NOMO-1 (cell line): ENCODE results near the gene NQO2.
A peak's percentile ranks its signal among the peaks of the same experiment; 100 is the strongest.
"Not testable (repeated sequence)": the region's sequence is repeated elsewhere in the genome, so short reads cannot be mapped to it uniquely, and the experiment has no call there.

ENCODE experiments used
- DNase-seq, 2 experiments: peaks; one replicate each; lab custom pipeline; 2025; ENCODE audit not compliant: unreplicated experiment in 2 of 2; lab: John Stamatoyannopoulos, UW

The NQO2 gene

GRCh38 chr6:3036861-3037637 is 37.4 kb downstream of the NQO2 start:
- DNase-seq = no peak

DNA sequence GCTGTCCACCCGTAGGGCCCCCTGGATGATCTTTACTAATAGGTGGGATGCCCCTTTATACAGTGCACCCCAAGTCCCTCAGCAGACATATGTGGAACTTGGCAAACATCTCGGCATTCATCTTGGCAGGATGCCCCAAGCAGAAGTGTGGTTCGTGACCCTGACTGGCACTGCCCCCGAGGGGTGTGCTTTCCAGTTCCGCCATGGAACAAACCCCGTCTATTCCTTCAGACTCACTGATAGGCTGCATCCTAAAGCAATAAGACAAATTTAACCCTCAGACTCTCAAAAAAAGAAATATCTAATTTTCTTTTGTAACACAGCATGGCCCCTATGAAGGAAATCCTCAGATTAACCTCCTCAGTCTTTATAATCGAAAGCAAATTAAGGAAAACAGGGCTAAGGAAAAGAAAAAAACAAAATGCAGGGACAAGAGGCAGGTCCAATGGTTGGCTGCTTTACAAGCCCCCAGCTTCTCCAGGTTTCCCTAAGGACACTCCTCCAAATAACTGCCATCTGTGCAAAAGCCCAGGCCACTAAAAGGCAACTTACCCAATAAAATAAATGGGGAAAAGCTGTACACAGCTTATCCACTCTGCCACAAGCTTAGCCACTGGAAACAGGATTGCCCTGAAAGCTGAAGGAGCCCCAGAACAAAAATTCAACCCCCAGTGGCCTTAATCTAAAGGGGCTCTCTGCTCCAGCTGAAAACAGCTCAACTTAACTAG is 38.1 kb downstream of the NQO2 start:
- no peak for DNase-seq

- DNase-seq = no peak
Measured at GRCh38 chr6:3039384-3039783, 39.7 kb downstream of the NQO2 start.

DNA sequence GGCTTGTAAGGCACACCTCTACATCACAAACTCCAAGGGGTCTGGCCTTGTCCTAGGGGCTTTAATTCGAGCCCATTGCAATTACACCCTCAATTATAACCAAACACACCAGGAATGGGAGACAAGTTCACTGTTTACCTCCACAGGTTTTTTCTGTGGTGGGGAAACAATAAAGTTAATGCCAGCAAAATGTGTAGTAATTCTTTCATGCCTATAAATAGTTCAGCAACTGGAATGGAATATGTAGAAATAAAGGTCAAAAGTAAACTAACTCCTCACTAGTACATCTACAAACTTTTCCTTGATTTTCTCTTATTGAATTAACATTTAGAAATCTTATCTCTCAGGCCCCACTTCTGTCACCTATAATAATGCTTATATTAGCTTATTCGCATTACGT is 41.5 kb downstream of the NQO2 start:
- no peak for DNase-seq

- DNase-seq = no peak
Measured at GRCh38 chr6:3041606-3042005, 41.9 kb downstream of the NQO2 start.

GRCh38 chr6:3045369-3045768 is 45.7 kb downstream of the NQO2 start:
- DNase-seq = no peak

GRCh38 chr6:3045777-3046176 is 46.1 kb downstream of the NQO2 start:
- peak in 1 of 2 experiments; percentile 32 for DNase-seq

GRCh38 chr6:3046295-3046694 is 46.6 kb downstream of the NQO2 start:
- no peak for DNase-seq

- not testable (repeated sequence) for DNase-seq
Measured at GRCh38 chr6:3048009-3048408, 48.3 kb downstream of the NQO2 start.

- no peak for DNase-seq
Measured at GRCh38 chr6:3052481-3053230, 53.0 kb downstream of the NQO2 start.

- no peak for DNase-seq
Measured at GRCh38 chr6:3053231-3053508, 53.5 kb downstream of the NQO2 start.

- DNase-seq = not testable (repeated sequence)
Measured at GRCh38 chr6:3054229-3055157, 54.8 kb downstream of the NQO2 start.

- not testable (repeated sequence) for DNase-seq
Measured at GRCh38 chr6:3055158-3055499, 55.4 kb downstream of the NQO2 start.

DNA sequence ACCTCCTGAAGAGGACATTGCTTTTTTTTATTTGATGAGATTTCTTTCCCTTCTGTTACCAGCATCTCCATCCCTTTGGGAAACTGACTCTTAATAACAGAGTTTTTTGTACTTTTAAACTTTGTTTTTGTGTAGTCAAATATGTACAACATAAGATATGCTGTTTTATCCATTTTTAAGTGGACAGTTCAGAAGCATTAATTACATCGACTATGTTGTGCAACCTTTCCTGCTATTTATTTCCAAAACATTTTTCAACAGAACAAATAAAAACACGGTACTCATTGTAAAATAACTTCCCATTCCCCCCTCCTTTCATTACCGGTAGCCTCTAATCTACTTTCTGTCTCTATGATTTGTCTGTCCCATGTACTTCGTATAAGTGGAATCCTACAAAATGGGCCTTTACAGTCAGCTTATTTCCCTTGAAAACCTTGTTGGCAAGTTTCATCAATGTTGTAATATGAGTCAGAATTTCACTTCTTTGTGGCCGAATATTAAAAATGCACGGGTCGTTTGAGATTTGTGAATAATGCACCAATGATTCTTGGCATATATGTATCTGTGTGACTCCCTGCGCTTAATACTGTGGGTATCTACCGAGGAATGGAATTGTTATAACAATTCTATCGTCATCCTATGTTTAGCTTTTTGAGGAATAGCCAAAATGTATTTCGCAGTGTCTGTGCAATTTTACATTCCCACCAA is 57.5 kb downstream of the NQO2 start:
- no peak for DNase-seq

GRCh38 chr6:3058957-3059356 is 59.3 kb downstream of the NQO2 start:
- no peak for DNase-seq

DNA sequence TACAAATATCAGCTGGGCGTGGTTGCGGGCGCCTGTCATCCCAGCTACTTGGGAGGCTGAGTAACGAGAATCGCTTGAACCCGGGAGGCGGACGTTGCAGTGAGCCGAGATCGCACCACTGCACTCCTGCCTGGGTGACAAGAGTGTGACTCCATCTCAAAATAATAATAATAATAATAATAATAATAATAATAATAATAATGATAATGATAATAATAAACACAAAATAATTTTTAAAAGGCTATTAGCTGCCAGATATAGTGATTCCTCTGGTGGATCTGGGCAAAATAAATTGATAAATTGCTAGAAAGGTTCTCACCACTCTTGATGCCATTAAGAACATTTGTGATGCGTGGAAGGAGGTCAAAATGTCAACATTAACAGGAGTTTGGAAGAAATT is 60.4 kb downstream of the NQO2 start:
- not testable (repeated sequence) for DNase-seq

- no peak for DNase-seq
Measured at GRCh38 chr6:3061501-3061941, 61.8 kb downstream of the NQO2 start.

- DNase-seq = not testable (repeated sequence)
Measured at GRCh38 chr6:3063340-3063732, 63.6 kb downstream of the NQO2 start.

GRCh38 chr6:3063733-3064700 is 64.3 kb downstream of the NQO2 start:
- peak; percentile 92 to 96 for DNase-seq
